ENCODE data around the gene EIF4E3.

DNA sequence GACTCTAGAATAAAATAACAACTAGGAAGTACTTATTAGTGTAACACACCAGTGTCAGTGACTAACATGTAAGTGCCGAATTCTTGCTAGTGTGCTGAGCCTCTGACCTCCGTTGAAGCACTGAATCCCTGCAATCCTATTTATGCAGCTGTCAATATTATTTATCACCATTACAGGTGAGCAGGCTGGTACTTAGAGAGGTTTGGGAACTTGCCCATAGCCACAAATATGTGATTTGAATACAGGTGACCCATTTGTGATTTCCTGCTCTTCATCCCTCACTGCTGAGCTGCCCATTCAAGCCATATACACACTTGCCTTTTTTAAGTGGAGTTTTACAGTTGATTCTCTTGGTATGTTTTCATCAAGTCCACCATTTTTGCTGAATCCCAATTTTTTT lies 12.2 kb downstream of the EIF4E3 start:
- TF ChIP-seq, protein P1, sequence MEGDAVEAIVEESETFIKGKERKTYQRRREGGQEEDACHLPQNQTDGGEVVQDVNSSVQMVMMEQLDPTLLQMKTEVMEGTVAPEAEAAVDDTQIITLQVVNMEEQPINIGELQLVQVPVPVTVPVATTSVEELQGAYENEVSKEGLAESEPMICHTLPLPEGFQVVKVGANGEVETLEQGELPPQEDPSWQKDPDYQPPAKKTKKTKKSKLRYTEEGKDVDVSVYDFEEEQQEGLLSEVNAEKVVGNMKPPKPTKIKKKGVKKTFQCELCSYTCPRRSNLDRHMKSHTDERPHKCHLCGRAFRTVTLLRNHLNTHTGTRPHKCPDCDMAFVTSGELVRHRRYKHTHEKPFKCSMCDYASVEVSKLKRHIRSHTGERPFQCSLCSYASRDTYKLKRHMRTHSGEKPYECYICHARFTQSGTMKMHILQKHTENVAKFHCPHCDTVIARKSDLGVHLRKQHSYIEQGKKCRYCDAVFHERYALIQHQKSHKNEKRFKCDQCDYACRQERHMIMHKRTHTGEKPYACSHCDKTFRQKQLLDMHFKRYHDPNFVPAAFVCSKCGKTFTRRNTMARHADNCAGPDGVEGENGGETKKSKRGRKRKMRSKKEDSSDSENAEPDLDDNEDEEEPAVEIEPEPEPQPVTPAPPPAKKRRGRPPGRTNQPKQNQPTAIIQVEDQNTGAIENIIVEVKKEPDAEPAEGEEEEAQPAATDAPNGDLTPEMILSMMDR (IDR thresholded peaks at IDR 0.05): no peak
- no peak for TF ChIP-seq POLR2A (IDR thresholded peaks at IDR 0.05)
